Osteocyte (in vitro differentiated cells): ENCODE data around the gene ADGRL1. TPM values are rescaled to one million over a fixed set of nuclear protein-coding genes. Genes with fewer than 3 reads are reported as not detected.

Experiments used
- DNase-seq: peaks from one replicate; pipeline ENCODE4 v3.0.0; 2021; ENCODE audit warnings: mixed read lengths; ENCODE audit not compliant: unreplicated experiment; ENCODE audit errors: extremely low spot score
- H3K27ac Mint-ChIP-seq: one replicate; pipeline ENCODE4 v1.8.0; 2021; ENCODE audit warnings: mild to moderate bottlenecking, mixed read lengths; ENCODE audit not compliant: unreplicated experiment
- H3K27me3 Mint-ChIP-seq: one replicate; pipeline ENCODE4 v1.8.0; 2021; ENCODE audit warnings: mixed read lengths; ENCODE audit not compliant: unreplicated experiment
- H3K36me3 Mint-ChIP-seq: one replicate; pipeline ENCODE4 v1.8.0; 2021; ENCODE audit warnings: mixed read lengths; ENCODE audit not compliant: unreplicated experiment
- H3K4me1 Mint-ChIP-seq: one replicate; pipeline ENCODE4 v1.8.0; 2021; ENCODE audit warnings: mixed read lengths; ENCODE audit not compliant: unreplicated experiment
- H3K4me3 Mint-ChIP-seq: one replicate; pipeline ENCODE4 v1.8.0; 2021; ENCODE audit warnings: mild to moderate bottlenecking, moderate library complexity, mixed read lengths; ENCODE audit not compliant: unreplicated experiment
- H3K9me3 Mint-ChIP-seq: one replicate; pipeline ENCODE4 v1.8.0; 2021; ENCODE audit warnings: mixed read lengths; ENCODE audit not compliant: unreplicated experiment
- CTCF ChIP-seq: fragments of 200-600 bp; sonication (generic); IDR thresholded peaks from 2 replicates; pipeline ENCODE4 v1.5.0; 2021; ENCODE audit warnings: antibody characterized with exemption, mild to moderate bottlenecking, moderate library complexity
- total RNA-seq: library from RNA; stranded (reverse); gene quantifications from 2 replicates; pipeline ENCODE4 v1.2.1, GENCODE V29; 2021

ADGRL1 gene
- total RNA-seq, 1 donor from 2014 or later, result 43.5 TPM

- DNase-seq, result no peak
- Mint-ChIP-seq H3K36me3 (no peaks in the 10 kb centered on the region), H3K9me3 (no peaks in the 10 kb centered on the region), H3K27ac (no peak overlapping the region), H3K4me1 (peaks cover 56% of the 10 kb centered on the region), H3K4me3 (no peak overlapping the region), H3K27me3 (no peaks in the 10 kb centered on the region)
- TF ChIP-seq CTCF, result no peak
These were observed 91.5 kb downstream of the ADGRL1 start for GRCh38 chr19:14114439-14114838.

- Mint-ChIP-seq H3K9me3 (no peaks in the 10 kb centered on the region), H3K4me1 (peaks cover 52% of the 10 kb centered on the region), H3K4me3 (no peak overlapping the region), H3K36me3 (no peaks in the 10 kb centered on the region), H3K27me3 (no peaks in the 10 kb centered on the region), H3K27ac (peak overlapping the region; percentile 92)
- peak; percentile 34 for TF ChIP-seq CTCF
- no peak for DNase-seq
These were observed 92.1 kb downstream of the ADGRL1 start for GRCh38 chr19:14113762-14114414.

GRCh38 chr19:14112809-14113385 lies 93.1 kb downstream of the ADGRL1 start:
- H3K36me3 Mint-ChIP-seq, result no peaks in the 10 kb centered on the region
- H3K27ac Mint-ChIP-seq, result peak overlapping the region; percentile 92
- peak overlapping the region; percentile 58 for H3K4me3 Mint-ChIP-seq
- no peaks in the 10 kb centered on the region for H3K27me3 Mint-ChIP-seq
- TF ChIP-seq CTCF, result no peak
- no peak for DNase-seq
- no peaks in the 10 kb centered on the region for H3K9me3 Mint-ChIP-seq
- peaks cover 47% of the 10 kb centered on the region for H3K4me1 Mint-ChIP-seq

- Mint-ChIP-seq H3K4me3 (peak overlapping the region; percentile 58), H3K27ac (peak overlapping the region; percentile 92)
These were observed 93.7 kb downstream of the ADGRL1 start for GRCh38 chr19:14112051-14112808.

More at GRCh38 chr19:14112051-14112808, 93.7 kb downstream of the ADGRL1 start:
- Mint-ChIP-seq H3K9me3 (no peaks in the 10 kb centered on the region), H3K36me3 (peaks cover under 1% of the 10 kb centered on the region), H3K4me1 (peaks cover 47% of the 10 kb centered on the region), H3K27me3 (no peaks in the 10 kb centered on the region)
- TF ChIP-seq CTCF, result no peak
- DNase-seq, result no peak
